Activated CD8-positive, alpha-beta memory T cell treated with anti-CD3 and anti-CD28 coated beads, Interleukin-2, amount 50 U/mL, for 4 hours (primary cell): ENCODE data around the gene COL4A4.

Source experiments
- DNase-seq: peaks from one replicate; pipeline ENCODE4 v3.0.0-alpha.2; 2020

COL4A4 gene

GRCh38 chr2:226979004-226979403 is 185.0 kb downstream of the COL4A4 start:
- DNase-seq, result no peak

- no peak for DNase-seq
These were observed 185.7 kb downstream of the COL4A4 start for GRCh38 chr2:226978300-226978699.

- DNase-seq, result no peak
These were observed 186.2 kb downstream of the COL4A4 start for GRCh38 chr2:226977775-226978190.

GRCh38 chr2:226973816-226974215 is 190.2 kb downstream of the COL4A4 start:
- no peak for DNase-seq

- DNase-seq, result no peak
These were observed 192.2 kb downstream of the COL4A4 start for GRCh38 chr2:226971770-226972169.

- DNase-seq, result no peak
These were observed 192.9 kb downstream of the COL4A4 start for GRCh38 chr2:226971084-226971483.

- DNase-seq, result no peak
These were observed 193.6 kb downstream of the COL4A4 start for GRCh38 chr2:226970362-226970761.

GRCh38 chr2:226969417-226970080 is 194.5 kb downstream of the COL4A4 start:
- DNase-seq, result no peak

GRCh38 chr2:226965376-226965775 is 198.6 kb downstream of the COL4A4 start:
- no peak for DNase-seq

GRCh38 chr2:226963528-226963927 is 200.5 kb downstream of the COL4A4 start:
- DNase-seq, result no peak

GRCh38 chr2:226962176-226962773 is 201.7 kb downstream of the COL4A4 start:
- no peak for DNase-seq

- DNase-seq, result no peak
These were observed 204.6 kb downstream of the COL4A4 start for GRCh38 chr2:226959418-226959817.

GRCh38 chr2:226956659-226957058 is 207.3 kb downstream of the COL4A4 start:
- no peak for DNase-seq

- DNase-seq, result no peak
These were observed 210.2 kb downstream of the COL4A4 start for GRCh38 chr2:226953826-226954225.

GRCh38 chr2:226953206-226953605 is 210.8 kb downstream of the COL4A4 start:
- no peak for DNase-seq
